SKM-1 treated with dmso at 0.1 percent for 144 hours (cell line): ENCODE results near the gene TCOF1.

ENCODE experiments used
- DNase-seq: peaks from one replicate; lab custom pipeline; 2025; ENCODE audit not compliant: unreplicated experiment; lab: John Stamatoyannopoulos, UW

TCOF1 gene

DNA sequence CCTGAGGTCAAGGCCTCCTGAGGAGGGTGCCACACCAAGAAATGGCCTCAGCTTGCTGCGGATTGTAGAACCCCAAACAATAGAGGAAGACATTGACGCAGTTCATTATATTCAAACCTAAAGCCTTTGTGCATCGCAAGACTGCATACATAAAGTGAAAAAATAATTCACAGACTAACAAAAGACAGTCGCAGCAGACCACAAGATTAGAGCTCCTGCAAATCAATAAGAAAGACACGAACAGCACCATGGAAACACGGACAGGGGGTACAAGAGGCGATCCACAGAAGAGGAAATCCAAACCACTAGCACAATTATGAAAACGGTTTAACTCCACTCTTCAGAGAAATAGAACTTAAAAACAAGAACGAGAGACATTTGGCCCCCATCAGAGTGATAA lies 10.0 kb upstream of the TCOF1 start:
- no peak for DNase-seq

DNA sequence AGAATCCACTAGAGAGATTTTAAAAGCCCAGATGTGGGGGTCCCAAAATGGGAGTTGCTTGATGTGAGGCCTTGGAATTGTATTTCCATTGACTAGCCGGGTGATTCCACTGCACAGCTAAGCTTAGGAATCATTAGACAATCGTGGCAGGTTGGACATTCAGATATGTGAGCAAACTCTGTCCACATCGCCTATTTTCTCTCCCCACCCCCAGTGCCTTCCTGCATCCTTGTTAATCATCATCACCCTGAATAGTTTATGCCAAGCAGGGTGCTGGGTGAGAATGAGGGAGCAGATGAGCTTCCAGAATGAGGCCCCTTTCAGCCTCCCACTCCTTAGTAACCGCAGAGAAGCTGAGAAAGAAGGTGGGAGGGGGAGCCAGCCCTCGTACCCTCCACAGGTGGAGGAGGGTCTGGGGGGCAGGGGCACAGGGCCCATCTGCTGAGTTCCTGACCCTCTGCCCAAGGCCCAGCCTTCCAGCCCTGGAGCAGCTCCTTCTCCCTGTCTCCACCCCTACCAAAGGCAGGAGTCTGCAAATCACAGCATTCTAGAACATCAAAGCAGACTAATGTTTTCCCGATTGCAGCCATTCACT lies 7.7 kb upstream of the TCOF1 start:
- DNase-seq = no peak

DNA sequence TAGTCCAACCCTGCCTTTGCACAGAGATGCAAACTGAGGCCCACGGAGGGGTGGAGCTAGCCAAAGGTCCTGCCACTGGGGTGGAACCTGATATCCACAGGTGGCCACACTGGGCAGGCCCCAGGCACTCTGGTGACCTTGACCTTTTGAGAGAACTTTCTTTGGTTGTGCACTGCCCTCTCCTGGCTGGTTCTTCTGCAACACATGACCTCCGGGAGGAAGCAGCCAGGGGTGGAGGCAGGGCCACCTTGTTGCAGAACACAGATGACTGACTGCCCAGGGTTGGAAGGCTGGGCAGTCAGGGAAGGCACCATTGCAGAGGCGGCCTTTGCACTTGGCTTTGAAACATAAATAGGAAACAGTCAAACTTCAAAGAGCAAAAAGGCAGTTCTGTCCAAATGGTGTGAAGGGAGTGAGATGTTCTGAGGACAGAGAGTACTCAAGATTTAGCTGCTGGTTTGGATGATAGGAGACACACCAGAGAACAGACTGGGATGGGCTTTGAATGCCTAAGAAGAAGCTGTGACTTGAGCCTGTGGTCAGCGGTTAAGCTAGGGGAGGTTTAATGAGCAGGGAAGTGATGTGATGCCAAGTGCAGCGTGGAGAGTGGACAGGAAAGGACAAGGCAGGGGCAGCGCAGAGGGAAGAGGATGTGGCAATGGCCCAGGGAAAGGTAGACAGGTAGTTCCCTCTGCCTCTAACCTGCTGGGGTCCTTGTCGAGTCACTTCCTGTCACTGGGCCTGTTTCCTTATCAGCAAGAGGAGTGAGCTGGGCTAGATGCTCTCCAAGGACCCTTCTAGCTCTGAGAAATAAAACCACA lies 6.8 kb upstream of the TCOF1 start:
- peak; percentile 83 for DNase-seq

DNA sequence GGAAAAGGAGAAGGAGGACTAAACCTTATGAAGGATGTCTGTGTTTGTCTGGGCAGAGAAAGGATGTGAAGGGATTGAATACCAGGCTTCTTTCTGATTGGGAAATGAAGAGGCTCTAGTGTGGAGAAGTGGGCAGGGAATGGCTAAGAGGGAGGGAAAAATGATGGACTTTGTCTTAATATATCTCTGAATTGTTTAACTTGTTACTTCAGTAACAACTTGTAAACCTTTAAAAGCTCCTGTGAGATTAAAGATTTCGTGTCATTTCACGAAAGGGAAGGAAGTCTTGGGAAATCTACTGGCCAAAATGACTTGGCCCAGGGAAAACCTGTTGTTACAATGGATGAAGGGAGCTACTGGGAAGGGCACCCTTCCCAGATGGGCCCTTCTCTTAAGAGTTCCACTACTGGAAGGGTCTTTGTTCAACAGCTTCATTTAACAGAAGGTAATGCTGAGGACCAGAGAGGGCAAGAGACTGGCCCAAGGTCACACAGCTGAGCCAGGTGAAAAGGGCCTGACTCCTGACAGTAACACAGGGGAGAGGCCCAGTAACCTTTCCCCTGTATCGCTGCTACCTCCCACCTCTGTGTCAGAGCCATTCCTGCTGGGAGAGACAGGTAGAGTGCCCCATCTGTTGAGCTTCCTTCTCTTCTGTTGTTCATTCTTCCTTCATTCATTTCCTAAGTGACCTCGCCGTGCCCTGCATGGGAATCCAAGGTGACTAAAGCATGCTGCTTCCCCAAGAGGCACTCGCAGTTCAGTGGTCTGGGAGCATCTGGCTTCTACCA lies 5.1 kb upstream of the TCOF1 start:
- no peak for DNase-seq

DNA sequence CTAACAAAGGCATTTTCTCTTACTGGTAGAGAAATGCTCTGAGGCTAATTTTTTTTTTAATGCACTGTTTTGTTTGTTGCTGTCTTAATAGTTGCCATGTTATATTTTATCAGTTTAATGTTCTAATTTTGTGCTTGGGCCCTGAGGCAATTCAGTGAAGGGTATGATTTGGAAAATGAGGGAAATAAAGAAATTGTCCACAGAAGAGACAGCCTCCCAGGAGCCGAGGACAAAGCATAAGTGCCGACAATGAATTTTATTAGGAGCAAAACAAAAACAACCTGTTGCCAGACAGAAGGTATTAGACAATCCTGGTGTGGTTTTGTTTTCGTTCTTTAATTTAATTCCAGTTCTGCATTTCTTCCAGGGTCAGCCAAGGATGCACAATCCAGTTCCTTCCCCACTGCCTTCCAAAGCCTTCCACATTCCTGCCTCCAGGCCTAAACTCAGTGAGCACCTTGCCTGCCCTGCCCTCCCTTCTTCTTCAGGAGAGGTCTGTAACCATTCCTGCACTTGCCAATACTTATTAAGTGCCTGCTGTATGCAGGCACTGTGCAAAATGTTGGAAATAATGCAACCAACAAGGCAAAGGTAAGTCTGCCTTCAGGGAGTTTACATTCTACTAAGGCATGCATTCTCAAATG lies 4.3 kb upstream of the TCOF1 start:
- DNase-seq = no peak

DNA sequence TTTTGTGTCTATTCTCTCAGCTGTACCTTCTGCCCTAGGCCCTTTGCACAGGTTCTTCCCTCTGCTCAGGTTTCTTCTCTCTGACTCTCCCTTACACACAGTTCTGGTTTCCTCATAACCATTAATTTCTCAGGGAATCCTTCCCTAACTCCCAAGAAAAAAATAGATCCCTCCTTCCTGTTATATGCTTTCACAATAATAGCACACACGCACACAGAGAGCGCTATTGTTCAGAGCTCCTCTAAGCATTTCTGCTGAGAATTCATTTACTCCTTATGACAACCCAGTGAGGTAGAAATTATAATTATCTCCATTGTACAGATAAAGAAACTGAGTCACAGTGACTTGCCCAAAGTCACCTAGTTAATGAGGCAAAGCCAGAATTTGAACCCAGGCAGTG lies 1.7 kb upstream of the TCOF1 start:
- DNase-seq = no peak

DNA sequence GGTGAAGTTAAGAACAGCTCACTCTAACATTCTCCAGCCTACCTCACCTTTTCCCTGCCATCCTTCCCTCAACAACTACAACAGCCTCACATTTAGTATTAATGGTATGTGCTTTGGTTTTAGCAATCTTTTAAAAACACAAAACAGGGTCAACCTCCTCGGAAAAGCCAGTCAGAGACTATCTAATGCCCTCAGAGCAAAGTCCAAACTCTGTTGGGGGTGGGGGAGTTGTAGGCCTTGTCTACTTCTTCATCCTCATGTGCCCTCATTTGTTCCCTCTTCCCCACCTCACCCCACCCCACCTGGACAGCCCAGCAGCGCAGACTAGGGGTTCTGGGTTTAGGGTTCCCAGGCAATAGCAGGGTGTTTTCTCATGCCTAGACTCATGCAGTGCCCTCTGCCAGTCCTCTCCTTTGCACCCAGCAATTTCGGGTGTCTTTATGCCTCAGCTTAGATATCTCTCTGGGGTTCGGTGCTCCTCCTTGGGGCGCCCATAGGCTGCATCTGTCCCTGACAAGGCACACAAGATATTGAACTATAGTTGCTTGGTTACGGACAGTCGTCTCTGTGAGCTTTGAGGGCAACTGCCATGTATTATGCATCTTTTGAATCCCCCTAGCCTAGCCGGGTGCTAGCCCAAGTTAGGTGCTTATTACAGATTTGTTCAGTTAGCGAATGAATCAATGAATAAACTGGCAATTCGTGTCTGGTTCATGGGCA lies 762 bp upstream of the TCOF1 start:
- DNase-seq = no peak

DNA sequence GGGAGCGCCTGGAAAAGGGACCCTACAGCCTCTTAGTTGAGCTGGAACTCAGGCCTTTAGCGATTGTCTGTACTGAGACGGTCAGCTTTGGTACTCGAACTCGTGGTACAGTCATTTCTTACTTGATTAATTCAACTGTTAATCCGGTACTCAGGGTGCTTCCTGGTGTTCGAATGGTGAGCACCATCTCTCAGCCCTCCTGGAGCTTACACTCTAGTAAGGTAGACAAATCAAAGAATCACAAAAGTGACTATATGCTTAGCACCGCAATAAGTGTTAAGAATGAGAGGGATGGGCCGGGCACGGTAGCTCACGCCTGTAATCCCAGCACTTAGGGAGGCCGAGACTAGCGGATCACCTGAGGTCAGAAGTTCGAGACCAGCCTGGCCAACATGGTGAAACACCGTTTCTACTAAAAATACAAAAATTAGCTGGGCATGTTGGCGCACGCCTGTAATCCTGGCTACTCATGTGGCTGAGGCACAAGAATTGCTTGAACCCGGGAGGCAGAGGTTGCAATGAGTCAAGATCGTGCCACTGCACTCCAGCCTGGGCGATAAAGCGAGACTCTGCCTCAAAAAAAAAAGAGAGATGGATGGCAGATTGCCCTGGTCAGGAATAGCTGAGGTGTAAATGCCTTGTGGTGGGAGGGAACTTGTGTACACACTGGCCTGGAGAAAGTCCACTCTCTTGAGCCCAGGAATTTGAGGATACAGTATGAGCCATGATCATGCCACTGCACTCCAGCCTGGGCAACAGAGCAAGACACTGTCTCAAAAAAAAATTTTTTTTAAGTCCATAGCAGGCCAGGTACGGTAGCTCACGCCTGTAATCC lies 981 bp downstream of the TCOF1 start:
- no peak for DNase-seq

DNA sequence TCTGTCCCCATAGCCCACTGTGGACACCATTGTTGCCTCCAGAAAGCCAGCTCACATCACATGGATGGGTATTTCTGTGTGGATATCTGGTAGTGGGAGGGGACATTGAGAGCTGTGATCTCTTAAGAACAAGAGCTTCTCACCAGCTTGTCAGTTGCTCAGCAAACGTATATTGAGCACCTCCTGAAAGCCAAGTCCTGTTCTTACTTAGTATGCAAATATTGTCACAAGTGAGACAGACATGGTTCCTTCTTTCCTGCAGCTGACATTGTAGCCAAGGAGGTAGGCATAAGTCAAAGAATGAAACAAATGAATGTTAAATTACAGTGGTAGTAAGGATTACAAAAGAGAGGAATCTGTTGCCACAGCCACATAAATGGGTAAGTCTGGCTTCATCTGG lies 3.8 kb downstream of the TCOF1 start:
- DNase-seq = no peak

DNA sequence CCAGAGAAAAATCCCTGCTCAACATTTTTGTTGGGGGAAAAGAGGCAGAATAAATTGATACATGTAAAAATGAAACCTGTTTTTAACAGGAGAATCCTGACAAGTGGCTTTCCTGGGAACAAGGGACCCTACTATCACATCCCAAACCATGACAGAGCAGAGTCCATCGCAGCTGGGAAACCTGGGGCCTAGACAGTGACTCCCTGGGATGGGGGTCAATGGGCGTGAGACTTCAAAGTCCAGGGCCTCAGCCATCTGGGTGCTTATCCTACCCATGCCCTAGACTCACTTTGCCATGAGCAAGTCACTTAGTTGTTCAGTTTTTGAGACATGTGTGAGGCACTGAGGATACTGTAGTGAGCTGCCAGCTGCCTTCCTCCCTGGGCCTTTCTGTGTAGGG lies 5.7 kb downstream of the TCOF1 start:
- no peak for DNase-seq

DNA sequence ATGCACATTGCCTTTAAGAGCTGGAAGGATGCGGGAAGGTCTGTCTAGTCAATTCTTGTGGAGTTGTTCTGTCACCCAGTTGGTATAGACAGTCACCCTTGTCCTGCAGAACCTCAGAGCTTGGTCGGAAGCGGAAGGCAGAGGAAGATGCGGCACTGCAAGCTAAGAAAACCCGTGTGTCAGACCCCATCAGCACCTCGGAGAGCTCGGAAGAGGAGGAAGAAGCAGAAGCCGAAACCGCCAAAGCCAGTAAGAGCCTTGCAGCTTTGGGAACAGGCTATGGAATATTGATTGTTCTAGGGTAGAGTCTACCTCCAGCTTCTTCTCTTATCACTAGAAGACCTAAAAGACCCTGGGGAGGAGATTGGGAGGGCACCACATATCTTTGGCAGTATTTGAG lies 6.5 kb downstream of the TCOF1 start:
- no peak for DNase-seq

DNA sequence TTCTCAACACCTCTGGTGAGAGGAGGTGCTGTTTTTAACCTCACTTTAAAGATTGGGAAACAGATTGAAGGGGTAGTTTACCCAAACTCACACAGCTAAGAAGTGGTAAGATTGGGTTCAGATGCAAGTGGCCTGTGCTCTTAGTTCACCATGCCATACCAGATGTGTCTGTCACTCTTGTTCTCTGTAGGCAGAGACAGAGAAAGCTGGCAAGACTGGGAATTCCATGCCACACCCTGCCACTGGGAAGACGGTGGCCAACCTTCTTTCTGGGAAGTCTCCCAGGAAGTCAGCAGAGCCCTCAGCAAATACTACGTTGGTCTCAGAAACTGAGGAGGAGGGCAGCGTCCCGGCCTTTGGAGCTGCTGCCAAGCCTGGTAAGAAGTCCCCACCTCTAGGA lies 11.0 kb downstream of the TCOF1 start:
- DNase-seq = no peak

DNA sequence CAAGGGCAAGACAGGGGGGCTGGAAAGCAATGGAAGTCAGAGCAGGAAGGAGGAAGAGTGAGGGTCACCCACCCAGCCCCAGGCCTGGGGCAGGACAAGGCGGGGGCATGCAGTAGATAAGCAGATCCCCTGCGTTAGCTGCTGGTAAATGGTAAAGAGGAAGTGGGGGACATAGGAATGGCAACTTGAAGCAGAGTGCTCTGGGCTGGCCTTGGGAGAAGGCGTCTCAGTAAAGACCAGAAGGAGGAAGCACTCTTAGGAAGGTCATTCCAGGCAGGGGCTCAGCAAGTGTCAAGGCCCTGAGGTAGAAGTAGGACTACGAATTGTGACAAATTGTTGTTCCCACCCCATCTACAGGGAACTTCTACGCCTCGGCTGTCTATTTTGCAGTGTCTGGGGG lies 15.1 kb downstream of the TCOF1 start:
- DNase-seq = no peak

DNA sequence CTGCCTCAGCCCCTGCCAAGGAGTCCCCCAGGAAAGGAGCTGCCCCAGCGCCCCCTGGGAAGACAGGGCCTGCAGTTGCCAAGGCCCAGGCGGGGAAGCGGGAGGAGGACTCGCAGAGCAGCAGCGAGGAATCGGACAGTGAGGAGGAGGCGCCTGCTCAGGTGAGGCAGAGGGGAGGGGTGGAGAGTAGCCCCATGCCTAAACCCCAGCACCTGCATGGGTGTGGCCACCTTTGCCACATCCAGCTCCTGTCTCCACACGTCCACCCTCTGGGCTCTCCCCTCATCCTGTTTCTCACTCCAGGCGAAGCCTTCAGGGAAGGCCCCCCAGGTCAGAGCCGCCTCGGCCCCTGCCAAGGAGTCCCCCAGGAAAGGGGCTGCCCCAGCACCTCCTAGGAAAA lies 17.2 kb downstream of the TCOF1 start:
- DNase-seq = no peak

DNA sequence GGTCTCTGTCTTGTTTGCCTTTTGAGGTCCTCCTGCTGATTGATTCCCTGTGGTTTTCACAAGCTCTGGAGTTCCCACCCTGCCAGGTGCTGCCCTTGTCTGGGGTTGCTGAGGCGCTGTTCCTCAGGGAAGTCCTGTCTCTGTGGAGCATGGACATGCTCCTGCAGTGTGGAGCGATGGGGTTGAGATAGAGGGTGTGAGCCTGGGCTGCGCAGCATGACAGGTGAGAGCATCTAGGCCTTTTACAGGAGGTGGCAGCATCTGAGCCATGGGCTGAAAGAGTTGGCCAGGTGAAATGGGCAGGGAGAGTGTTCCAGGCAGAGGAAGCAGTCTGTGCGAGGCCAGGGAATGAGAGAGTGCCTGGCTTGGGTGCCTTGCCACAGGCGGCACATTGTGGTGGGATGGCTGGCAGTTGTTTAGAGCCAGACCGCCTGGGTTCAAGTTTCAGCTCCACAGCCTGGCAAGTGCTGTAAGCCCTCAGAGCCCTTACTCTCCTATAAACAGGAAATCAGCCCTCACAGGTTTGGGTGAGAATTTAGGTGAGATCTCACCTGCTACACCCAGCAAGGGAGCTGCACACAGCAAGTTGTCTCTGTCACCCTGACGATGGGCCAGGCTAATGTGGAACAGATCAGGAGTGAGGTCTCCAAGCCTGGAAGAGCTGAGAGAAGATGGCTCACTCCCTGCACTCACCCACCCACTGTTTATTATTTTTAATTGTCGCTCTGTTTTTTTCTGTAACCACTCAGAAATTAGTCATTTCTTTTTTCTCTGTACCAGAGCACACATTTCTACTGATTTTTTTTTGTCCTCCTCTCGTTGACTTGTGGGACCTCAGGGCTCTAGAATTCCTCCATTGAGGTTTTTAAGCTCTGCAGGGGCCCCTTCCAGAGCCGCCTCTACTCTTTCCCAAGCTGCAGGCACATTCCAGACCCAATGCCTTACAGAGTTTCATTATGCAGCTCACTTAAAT lies 19.6 kb downstream of the TCOF1 start:
- DNase-seq = no peak

DNA sequence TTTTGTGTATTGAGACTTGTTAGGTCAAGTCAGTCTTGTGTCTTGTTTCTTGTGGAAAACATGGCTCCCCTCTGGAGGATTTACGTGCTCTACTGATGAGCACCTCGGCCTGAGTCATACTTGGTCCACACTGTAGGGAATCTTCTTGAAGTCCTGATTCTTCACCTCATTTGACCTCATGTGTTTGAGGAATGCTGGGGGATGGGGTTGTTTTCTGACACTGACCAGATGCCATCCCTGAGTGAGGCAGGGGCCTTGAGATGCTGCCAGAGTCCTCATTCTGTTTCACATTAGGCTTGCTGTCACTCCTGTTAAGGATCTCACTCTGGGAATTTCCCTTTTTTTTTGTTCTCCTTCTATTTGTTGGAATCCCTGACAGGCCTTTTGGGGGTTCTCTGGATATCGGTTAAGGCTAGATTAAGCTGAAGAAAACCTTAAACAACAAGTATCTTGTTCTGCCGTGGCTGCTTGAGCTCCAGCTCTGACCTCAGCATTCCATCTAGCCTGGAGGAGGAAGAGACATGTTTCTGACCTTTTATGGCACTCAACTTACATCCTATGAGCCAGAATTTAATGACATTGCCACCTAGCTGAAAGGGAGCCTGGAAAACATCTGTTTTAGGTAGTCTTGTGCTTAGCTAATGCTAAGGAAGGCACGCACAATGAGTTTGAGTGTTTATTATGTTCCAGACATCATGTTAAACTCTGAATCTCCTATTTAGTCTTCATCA lies 20.6 kb downstream of the TCOF1 start:
- DNase-seq = no peak

DNA sequence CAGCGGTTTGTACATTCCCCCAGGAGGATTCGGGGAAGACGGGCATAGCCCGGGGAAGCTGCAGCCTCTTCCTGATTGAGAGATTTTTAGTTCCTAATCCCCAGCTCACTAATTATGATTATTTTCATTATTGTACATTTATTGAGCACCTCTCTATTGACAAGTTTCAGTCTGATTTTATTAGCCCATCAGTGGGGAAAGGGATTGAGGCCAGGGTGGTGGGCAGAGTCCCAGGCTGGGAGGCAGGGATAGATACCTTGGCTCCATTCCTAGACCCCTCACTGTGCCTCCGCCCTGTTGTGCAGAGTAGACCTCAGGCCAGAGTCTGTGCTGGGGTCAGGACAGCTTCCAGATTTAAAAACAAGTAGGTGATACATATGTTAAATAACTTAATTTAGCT lies 27.2 kb downstream of the TCOF1 start:
- no peak for DNase-seq
